HL-60 (cell line): ENCODE results near the gene ACTA2.

Source experiments
- DNase-seq, 2 experiments: peaks; one replicate each; pipeline ENCODE4 v3.0.0-alpha.2; 2010 to 2020; ENCODE audit warnings: low read depth in 1 of 2, low spot score in 1 of 2
- H3K27ac ChIP-seq: fragments of 250-450 bp; sonication (Bioruptor Pico); replicated peaks from 2 replicates; pipeline ENCODE4 v1.5.1; 2020; ENCODE audit warnings: mild to moderate bottlenecking, moderate library complexity
- H3K27me3 ChIP-seq: fragments of 250-450 bp; sonication (Bioruptor Pico); 2 replicates; pipeline ENCODE4 v1.5.1; 2021; ENCODE audit warnings: mild to moderate bottlenecking, moderate library complexity; ENCODE audit not compliant: insufficient read depth, poor library complexity, severe bottlenecking
- H3K4me3 ChIP-seq: replicated peaks from 2 replicates; pipeline ENCODE4 v1.5.1; 2011; ENCODE audit warnings: mild to moderate bottlenecking, control low read depth, low read length; ENCODE audit not compliant: insufficient read depth
- CTCF ChIP-seq: IDR thresholded peaks from one replicate; pipeline ENCODE4 v1.5.1; 2011; ENCODE audit warnings: low read length, control low read depth, inconsistent platforms; ENCODE audit not compliant: insufficient read depth
- GABPA ChIP-seq: IDR thresholded peaks from 2 replicates; pipeline ENCODE4 v1.6.1; 2012; ENCODE audit warnings: low read depth
- POLR2AphosphoS5 ChIP-seq: IDR thresholded peaks from 2 replicates; pipeline ENCODE4 v1.6.1; 2012; ENCODE audit warnings: low read depth
- REST ChIP-seq: IDR thresholded peaks from 2 replicates; pipeline ENCODE4 v1.6.1; 2012; ENCODE audit warnings: low read depth; ENCODE audit not compliant: insufficient replicate concordance
- SPI1 ChIP-seq: IDR thresholded peaks from 2 replicates; pipeline ENCODE4 v1.6.1; 2012; ENCODE audit warnings: low read depth, mild to moderate bottlenecking, borderline replicate concordance

Gene ACTA2

GRCh38 chr10:88971221-88972061 is 18.9 kb upstream of the ACTA2 start:
- no peak for TF ChIP-seq POLR2AphosphoS5
- no peak for TF ChIP-seq REST
- TF ChIP-seq CTCF: no peak
- no peak for TF ChIP-seq SPI1
- TF ChIP-seq GABPA: no peak
- Histone ChIP-seq H3K4me3 (no peak overlapping the region), H3K27me3 (no peaks in the 10 kb centered on the region), H3K27ac (no peak overlapping the region)
- DNase-seq: no peak

GRCh38 chr10:88968391-88968790 is 15.8 kb upstream of the ACTA2 start:
- Histone ChIP-seq H3K27ac (no peak overlapping the region), H3K4me3 (no peak overlapping the region), H3K27me3 (no peaks in the 10 kb centered on the region)
- TF ChIP-seq CTCF (no peak), POLR2AphosphoS5 (no peak), SPI1 (no peak), REST (no peak), GABPA (no peak)
- no peak for DNase-seq

- DNase-seq: no peak
- H3K4me3 ChIP-seq: no peak overlapping the region
- TF ChIP-seq SPI1: no peak
- no peak for TF ChIP-seq CTCF
These were observed 14.2 kb upstream of the ACTA2 start for GRCh38 chr10:88966797-88967196.

GRCh38 chr10:88964869-88965415 is 12.4 kb upstream of the ACTA2 start:
- TF ChIP-seq SPI1 (no peak), GABPA (no peak), POLR2AphosphoS5 (no peak), CTCF (no peak), REST (no peak)
- Histone ChIP-seq H3K27ac (no peak overlapping the region), H3K4me3 (no peak overlapping the region), H3K27me3 (no peaks in the 10 kb centered on the region)
- no peak for DNase-seq

More at GRCh38 chr10:88966797-88967196, 14.2 kb upstream of the ACTA2 start:
- H3K27me3 ChIP-seq: no peaks in the 10 kb centered on the region
- H3K27ac ChIP-seq: no peak overlapping the region
